ENCODE measurements around the gene SH3BP4. TPM values are rescaled to one million over a fixed set of nuclear protein-coding genes. Genes with fewer than 3 reads are reported as not detected.

The SH3BP4 gene
- total and polyA plus RNA-seq, 2 of the 8 experiments (the other 6 are each of a cell fraction or from before 2014, with no cell fraction given), result 28.3 to 35.4 TPM

DNA sequence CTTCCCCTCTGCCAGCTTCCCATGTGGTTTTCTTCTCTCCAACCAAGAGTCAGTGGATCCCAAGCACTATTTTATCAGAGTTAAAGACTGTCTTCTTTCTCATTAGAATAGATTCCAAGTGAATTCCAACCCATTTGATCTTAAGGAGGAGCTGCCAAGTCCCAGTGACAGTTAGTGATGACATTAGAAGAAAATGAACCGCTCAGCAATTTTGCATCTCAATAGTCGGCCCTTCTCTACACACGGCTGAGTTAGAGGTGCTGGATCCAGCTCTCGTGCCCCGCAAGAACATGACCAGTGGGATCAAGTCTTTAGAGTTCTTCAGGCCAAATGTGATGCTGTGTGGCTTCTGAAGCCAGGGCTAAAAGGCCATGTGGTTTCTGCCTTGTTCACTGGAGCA, 132.6 kb downstream of the SH3BP4 start:
- Histone ChIP-seq H3K79me2 (ENCODE audit: control insufficient read depth in 1 of 2, insufficient read depth in 2 of 2, low read length in 2 of 2) (no peaks in the 10 kb centered on the region), H3K56ac (replicated peaks; ENCODE audit: insufficient read length, low read depth, low read length) (no peak overlapping the region), H3K4me2 (ENCODE audit: insufficient read depth in 1 of 2, low read depth in 2 of 2, low read length in 2 of 2) (no peak overlapping the region), H3K36me3 (ENCODE audit: control insufficient read depth in 2 of 4, insufficient read depth in 4 of 4, low read length in 3 of 4) (no peaks in the 10 kb centered on the region), H3K9me3 (ENCODE audit: insufficient read depth in 2 of 2, low read depth in 1 of 2, low read length in 1 of 2) (peaks cover 3% of the 10 kb centered on the region in 2 experiments; a peak in 1 of 4 replicates), H3K18ac (ENCODE audit: extremely low read depth, low read length) (no peak overlapping the region), H3K23ac (ENCODE audit: insufficient read length) (no peak overlapping the region), H3K27me3 (replicated peaks in 1 of 4; ENCODE audit: control insufficient read depth in 3 of 4, extremely low read depth in 1 of 4, insufficient read depth in 3 of 4, low read length in 3 of 4) (no peaks in the 10 kb centered on the region), H3K27ac (ENCODE audit: low read depth, low read length) (no peak overlapping the region), H4K5ac (ENCODE audit: insufficient read length, low read depth, low read length) (no peak overlapping the region), H3K4me3 (ENCODE audit: extremely low read depth in 1 of 4, insufficient read depth in 2 of 4, low read depth in 3 of 4, low read length in 4 of 4) (no peak overlapping the region), H4K20me1 (replicated peaks in 1 of 2; ENCODE audit: control insufficient read depth in 1 of 2, insufficient read depth in 2 of 2, low read length in 2 of 2) (no peaks in the 10 kb centered on the region), H2BK120ac (replicated peaks; ENCODE audit: low read depth, low read length) (no peak overlapping the region), H2AK5ac (ENCODE audit: low read depth, low read length) (no peak overlapping the region), H4K91ac (replicated peaks; ENCODE audit: insufficient read length, low read length) (no peak overlapping the region), H3K79me1 (ENCODE audit: low read depth, low read length) (no peaks in the 10 kb centered on the region), H2BK15ac (ENCODE audit: low read length) (no peak overlapping the region), H2BK20ac (ENCODE audit: low read length) (no peak overlapping the region), H2BK5ac (ENCODE audit: low read depth, low read length) (no peak overlapping the region), H4K8ac (ENCODE audit: extremely low read depth, insufficient read depth, low read length) (no peak overlapping the region), H3K9ac (replicated peaks in 1 of 4; ENCODE audit: extremely low read depth in 1 of 4, low read depth in 3 of 4, low read length in 3 of 4) (no peak overlapping the region), H3K23me2 (ENCODE audit: low read depth, low read length) (no peaks in the 10 kb centered on the region), H3K4ac (replicated peaks; ENCODE audit: insufficient read length, low read depth, low read length) (no peak overlapping the region), H3K4me1 (replicated peaks in 1 of 4; ENCODE audit: control insufficient read depth in 3 of 4, insufficient read depth in 4 of 4, low read length in 3 of 4) (peaks cover 0 to 8% (median 0%) of the 10 kb centered on the region in 4 experiments; a peak in 3 of 7 replicates), H2AFZ (ENCODE audit: low read length) (no peak overlapping the region), H3K14ac (ENCODE audit: insufficient read length) (no peak overlapping the region), H2BK12ac (ENCODE audit: low read depth, low read length) (no peak overlapping the region)
- FAIRE-seq, result no peak
- no peak for DNase-seq (ENCODE audit: low read depth in 1 of 2, low spot score in 2 of 2)
- POLR2A ChIA-PET (ENCODE audit: partially characterized antibody), result no interaction called here
- TF ChIP-seq HDAC2 (IDR thresholded peaks at IDR 0.05; ENCODE audit: borderline replicate concordance in 1 of 2, low read depth in 2 of 2, low read length in 2 of 2) (no peak), ZNF274 (IDR thresholded peaks at IDR 0.05; ENCODE audit: borderline replicate concordance, extremely low read depth, low read length) (no peak), JUN (IDR thresholded peaks at IDR 0.05; ENCODE audit: low read depth, low read length) (no peak), RBBP5 (IDR thresholded peaks at IDR 0.05; ENCODE audit: borderline replicate concordance, low read depth, low read length) (no peak), TAF1 (IDR thresholded peaks at IDR 0.05; ENCODE audit: low read depth, low read length) (no peak), RFX5 (IDR thresholded peaks at IDR 0.05; ENCODE audit: borderline replicate concordance, low read depth, low read length) (no peak), KDM5A (IDR thresholded peaks at IDR 0.05; ENCODE audit: low read length) (no peak), HDAC6 (IDR thresholded peaks at IDR 0.05; ENCODE audit: low read depth, low read length) (no peak), TAF7 (optimal IDR thresholded peaks at IDR 0.05; ENCODE audit: borderline replicate concordance, low read depth, low read length) (no peak), SRF (IDR thresholded peaks at IDR 0.05; ENCODE audit: low read depth, low read length) (no peak), SIN3A (conservative IDR thresholded peaks at IDR 0.05 in 1 of 2, IDR thresholded peaks at IDR 0.05 in 1 of 2; ENCODE audit: low read depth in 1 of 2, low read length in 2 of 2) (no peak)
- TF ChIP-seq, protein P1, sequence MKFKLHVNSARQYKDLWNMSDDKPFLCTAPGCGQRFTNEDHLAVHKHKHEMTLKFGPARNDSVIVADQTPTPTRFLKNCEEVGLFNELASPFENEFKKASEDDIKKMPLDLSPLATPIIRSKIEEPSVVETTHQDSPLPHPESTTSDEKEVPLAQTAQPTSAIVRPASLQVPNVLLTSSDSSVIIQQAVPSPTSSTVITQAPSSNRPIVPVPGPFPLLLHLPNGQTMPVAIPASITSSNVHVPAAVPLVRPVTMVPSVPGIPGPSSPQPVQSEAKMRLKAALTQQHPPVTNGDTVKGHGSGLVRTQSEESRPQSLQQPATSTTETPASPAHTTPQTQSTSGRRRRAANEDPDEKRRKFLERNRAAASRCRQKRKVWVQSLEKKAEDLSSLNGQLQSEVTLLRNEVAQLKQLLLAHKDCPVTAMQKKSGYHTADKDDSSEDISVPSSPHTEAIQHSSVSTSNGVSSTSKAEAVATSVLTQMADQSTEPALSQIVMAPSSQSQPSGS (IDR thresholded peaks at IDR 0.05; ENCODE audit: low read length), result no peak
- CTCF ChIA-PET (ENCODE audit: partially characterized antibody), result interaction anchor here (0.7 to 1.1 kb wide), 2 partner anchors 14 to 203 kb away, joined by 3 read pairs; no protein-coding TSS in a partner anchor
- 88% methylated on average over 5 of the region's 5 CpGs; no CpG with 5 or more reads in 1 of the 2 experiments for WGBS, 2 experiments (ENCODE audit: extremely low coverage in 1 of 2, insufficient coverage in 1 of 2, insufficient read length in 1 of 2, insufficient replicate concordance in 2 of 2, low coverage in 1 of 2, low lambda C conversion rate in 2 of 2, missing lambda C conversion rate in 1 of 2)
